Right lobe of liver (tissue), 4 donors: ENCODE measurements around the gene STMN1.

Experiments used
- POLR2A ChIP-seq: fragments of 450-650 bp; IDR thresholded peaks from one replicate; pipeline ENCODE4 v1.6.1; 2017; ENCODE audit warnings: antibody characterized with exemption, mild to moderate bottlenecking
- TF ChIP-seq, protein P1 (sequence below), 4 donors: fragments of 200-600 bp in 3 of 4; fragments of 450-650 bp in 1 of 4; IDR thresholded peaks; one replicate each; pipeline versions ENCODE4 v1.5.1 to v1.8.0; 2016 to 2022; ENCODE audit warnings: antibody characterized with exemption in 4 of 4, mild to moderate bottlenecking in 2 of 4
- donor health status: DM: no; HTN: no; CAD: no.
- donor health status: DM: no; HTN: no; CAD: no.
- donor health status: DM: no; HTN: yes; CAD: no.

DNA sequence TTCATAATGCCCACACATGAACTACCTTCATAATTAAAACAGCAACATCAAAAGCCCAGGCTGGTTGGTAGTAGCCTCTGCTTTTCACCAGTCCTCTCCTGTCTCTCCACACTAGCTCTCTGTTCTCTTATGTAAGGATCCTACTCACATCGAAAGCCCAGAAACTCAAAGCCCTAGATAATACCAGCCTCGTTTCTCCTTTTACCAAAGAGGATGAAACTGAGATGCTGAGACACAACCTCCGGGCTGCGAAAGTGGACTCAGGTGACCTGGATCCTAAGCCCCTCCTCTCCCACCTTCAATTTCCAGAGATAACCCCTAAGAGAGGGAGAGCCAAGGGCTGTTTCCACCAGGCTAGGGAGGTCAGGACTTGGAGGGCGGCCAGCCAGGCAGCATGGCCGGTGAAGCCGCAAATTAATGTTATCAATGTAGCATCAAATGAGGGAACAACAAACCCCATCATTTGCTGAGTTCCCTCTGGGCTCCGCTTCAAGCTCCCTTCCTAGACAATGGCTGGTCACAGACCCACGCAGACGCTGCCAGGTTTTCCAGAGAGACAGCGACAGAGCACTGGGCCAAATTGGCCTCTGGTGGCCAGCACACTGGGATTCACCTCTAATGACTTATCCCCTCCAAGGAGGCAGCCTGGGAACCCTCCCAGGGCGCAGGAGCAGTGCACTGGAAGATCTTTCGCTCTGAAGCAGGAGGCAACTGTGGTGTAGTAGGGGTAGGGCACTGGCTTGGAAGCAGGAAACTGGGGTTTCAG, 20.7 kb upstream of the STMN1 start:
- TF ChIP-seq POLR2A = no peak
- TF ChIP-seq, protein P1, sequence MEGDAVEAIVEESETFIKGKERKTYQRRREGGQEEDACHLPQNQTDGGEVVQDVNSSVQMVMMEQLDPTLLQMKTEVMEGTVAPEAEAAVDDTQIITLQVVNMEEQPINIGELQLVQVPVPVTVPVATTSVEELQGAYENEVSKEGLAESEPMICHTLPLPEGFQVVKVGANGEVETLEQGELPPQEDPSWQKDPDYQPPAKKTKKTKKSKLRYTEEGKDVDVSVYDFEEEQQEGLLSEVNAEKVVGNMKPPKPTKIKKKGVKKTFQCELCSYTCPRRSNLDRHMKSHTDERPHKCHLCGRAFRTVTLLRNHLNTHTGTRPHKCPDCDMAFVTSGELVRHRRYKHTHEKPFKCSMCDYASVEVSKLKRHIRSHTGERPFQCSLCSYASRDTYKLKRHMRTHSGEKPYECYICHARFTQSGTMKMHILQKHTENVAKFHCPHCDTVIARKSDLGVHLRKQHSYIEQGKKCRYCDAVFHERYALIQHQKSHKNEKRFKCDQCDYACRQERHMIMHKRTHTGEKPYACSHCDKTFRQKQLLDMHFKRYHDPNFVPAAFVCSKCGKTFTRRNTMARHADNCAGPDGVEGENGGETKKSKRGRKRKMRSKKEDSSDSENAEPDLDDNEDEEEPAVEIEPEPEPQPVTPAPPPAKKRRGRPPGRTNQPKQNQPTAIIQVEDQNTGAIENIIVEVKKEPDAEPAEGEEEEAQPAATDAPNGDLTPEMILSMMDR (IDR thresholded peaks at IDR 0.05) = no peak
